Posterior cingulate gyrus (tissue), 11 donors: Measurements from ENCODE around the gene PRKN.

Experiments
- DNase-seq, 10 donors: peaks; one replicate each; pipeline versions ENCODE4 v3.0.0 to v3.0.0-alpha.2; 2020 to 2021; ENCODE audit warnings: mixed read lengths in 3 of 10
- intact Hi-C: fragments of 100-400 bp; cut with DNase I; formaldehyde crosslinking; loops from one replicate; pipeline ENCODE4 v1.15.1; 2023

The PRKN gene

GRCh38 chr6:161802231-161802630, 925.3 kb downstream of the PRKN start:
- DNase-seq = peak in 1 of 10 donors; percentile 40
- intact Hi-C loops = no loop called here

- intact Hi-C loops = no loop called here
Observed at GRCh38 chr6:161798844-161799394, 928.6 kb downstream of the PRKN start.

GRCh38 chr6:161796681-161797080, 930.9 kb downstream of the PRKN start:
- DNase-seq = no peak
- intact Hi-C loops = no loop called here

More at GRCh38 chr6:161798844-161799394, 928.6 kb downstream of the PRKN start:
- DNase-seq = no peak

GRCh38 chr6:161792851-161793493, 934.6 kb downstream of the PRKN start:
- no peak for DNase-seq
- intact Hi-C loops = no loop called here

GRCh38 chr6:161788531-161788930, 939.0 kb downstream of the PRKN start:
- intact Hi-C loops = no loop called here
- no peak for DNase-seq

GRCh38 chr6:161772176-161772575, 955.4 kb downstream of the PRKN start:
- intact Hi-C loops = no loop called here
- no peak for DNase-seq

GRCh38 chr6:161761966-161762365, 965.6 kb downstream of the PRKN start:
- DNase-seq = no peak
- intact Hi-C loops = no loop called here

- DNase-seq = no peak
- intact Hi-C loops = no loop called here
Observed at GRCh38 chr6:161755080-161755479, 972.5 kb downstream of the PRKN start.

- no peak for DNase-seq
- intact Hi-C loops = no loop called here
Observed at GRCh38 chr6:161750686-161751085, 976.9 kb downstream of the PRKN start.

GRCh38 chr6:161749576-161749975, 978.0 kb downstream of the PRKN start:
- intact Hi-C loops = loop anchor here (10.0 kb wide), 1 partner anchor 175 kb away; no protein-coding TSS in a partner anchor
- no peak for DNase-seq

GRCh38 chr6:161748535-161749416, 978.8 kb downstream of the PRKN start:
- intact Hi-C loops = loop anchor here (10.0 kb wide), 1 partner anchor 176 kb away; no protein-coding TSS in a partner anchor
- peak in 7 of 10 donors; percentile 14 to 87 (median 56) for DNase-seq

- DNase-seq = no peak
- intact Hi-C loops = loop anchor here (10.0 kb wide), 1 partner anchor 177 kb away; no protein-coding TSS in a partner anchor
Observed at GRCh38 chr6:161747506-161747905, 980.1 kb downstream of the PRKN start.

- intact Hi-C loops = loop anchor here (10.0 kb wide), 1 partner anchor 179 kb away; no protein-coding TSS in a partner anchor
- no peak for DNase-seq
Observed at GRCh38 chr6:161745594-161746141, 981.9 kb downstream of the PRKN start.

GRCh38 chr6:161745128-161745527, 982.4 kb downstream of the PRKN start:
- no peak for DNase-seq
- intact Hi-C loops = loop anchor here (10.0 kb wide), 1 partner anchor 180 kb away; no protein-coding TSS in a partner anchor

- no peak for DNase-seq
- intact Hi-C loops = loop anchor here (10.0 kb wide), 1 partner anchor 180 kb away; no protein-coding TSS in a partner anchor
Observed at GRCh38 chr6:161744211-161745067, 983.1 kb downstream of the PRKN start.

- no peak for DNase-seq
Observed at GRCh38 chr6:161743509-161744178, 983.9 kb downstream of the PRKN start.

GRCh38 chr6:161740486-161740885, 987.1 kb downstream of the PRKN start:
- no peak for DNase-seq
- intact Hi-C loops = loop anchor here (10.0 kb wide), 1 partner anchor 184 kb away; no protein-coding TSS in a partner anchor

More at GRCh38 chr6:161743509-161744178, 983.9 kb downstream of the PRKN start:
- intact Hi-C loops = loop anchor here (10.0 kb wide), 1 partner anchor 181 kb away; no protein-coding TSS in a partner anchor

- intact Hi-C loops = no loop called here
- no peak for DNase-seq
Observed at GRCh38 chr6:161736781-161737292, 990.7 kb downstream of the PRKN start.

GRCh38 chr6:161736326-161736725, 991.2 kb downstream of the PRKN start:
- no peak for DNase-seq
- intact Hi-C loops = no loop called here
